ENCODE data around the gene ATG2A. TPM values are rescaled to one million over a fixed set of nuclear protein-coding genes. Genes with fewer than 3 reads are reported as not detected.

Gene ATG2A
- total and polyA plus RNA-seq, 5 donors = 13.3 to 17.9 (median 13.6) TPM

- Histone ChIP-seq H3K27me3 (ENCODE audit: control insufficient read depth, insufficient read depth) (no peaks in the 10 kb centered on the region), H3K9me3 (ENCODE audit: control insufficient read depth, low read length) (no peaks in the 10 kb centered on the region), H3K27ac (ENCODE audit: low read length) (no peak overlapping the region), H3K4me3 (ENCODE audit: low read length) (no peak overlapping the region), H3K4me1 (ENCODE audit: control insufficient read depth, insufficient read depth, low read length) (no peaks in the 10 kb centered on the region)
- intact Hi-C loops (cut with DNase I) = no loop called here
- 93% methylated on average over 18 of the region's 18 CpGs for WGBS
- DNase-seq (peak in 2 of 3 donors; percentile 40 to 57), ATAC-seq (no peak)
Observed at GRCh38 chr11:64913171-64913727, 3.8 kb downstream of the ATG2A start.

- no peak overlapping the region for H3K4me3 ChIP-seq (ENCODE audit: low read length)
- DNase-seq (no peak), ATAC-seq (no peak)
- no peaks in the 10 kb centered on the region for H3K27me3 ChIP-seq (ENCODE audit: control insufficient read depth, insufficient read depth)
- no peaks in the 10 kb centered on the region for H3K9me3 ChIP-seq (ENCODE audit: control insufficient read depth, low read length)
- intact Hi-C loops (cut with DNase I) = no loop called here
- H3K27ac ChIP-seq (ENCODE audit: low read length) = no peak overlapping the region
- WGBS = 88% methylated on average over 9 of the region's 9 CpGs
- no peaks in the 10 kb centered on the region for H3K4me1 ChIP-seq (ENCODE audit: control insufficient read depth, insufficient read depth, low read length)
Observed at GRCh38 chr11:64911689-64912088, 5.3 kb downstream of the ATG2A start.

- intact Hi-C loops (cut with DNase I) = no loop called here
- H3K4me3 ChIP-seq (ENCODE audit: low read length) = no peak overlapping the region
- WGBS = 82% methylated on average over 7 of the region's 7 CpGs
Observed at GRCh38 chr11:64911142-64911541, 5.9 kb downstream of the ATG2A start.

DNA sequence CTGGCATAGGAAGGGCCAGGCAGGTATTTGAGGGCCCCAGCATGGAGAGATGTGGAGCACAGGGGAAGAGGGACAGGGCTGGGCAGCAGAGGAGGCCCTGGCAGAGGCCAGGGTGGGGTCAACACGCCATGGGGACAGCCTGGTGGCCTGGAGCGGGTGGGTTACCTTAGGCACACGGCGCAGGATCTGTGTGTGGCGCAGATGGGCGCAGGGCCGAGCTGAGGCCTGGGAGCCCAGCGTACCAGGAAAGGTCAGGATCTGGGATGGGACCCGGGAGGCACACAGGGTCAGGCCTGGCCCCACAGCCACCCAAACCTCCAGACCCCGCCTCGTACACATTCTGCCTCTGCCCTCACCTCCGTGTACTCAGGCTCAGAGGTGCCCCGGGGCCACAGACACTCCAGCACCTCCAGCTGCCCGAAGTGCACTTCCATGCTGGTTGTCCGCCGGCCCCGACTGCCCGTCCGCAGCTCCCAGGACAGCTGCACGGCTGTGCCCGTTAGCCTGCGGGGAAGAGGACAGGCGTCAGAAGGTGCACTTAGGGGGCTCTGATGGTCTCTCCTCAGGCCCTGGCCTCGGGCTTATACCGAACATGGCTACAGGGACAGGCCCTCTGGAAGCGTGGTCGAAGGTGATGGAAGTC, 6.4 kb downstream of the ATG2A start:
- no peak for ATAC-seq
- H3K4me1 ChIP-seq (ENCODE audit: control insufficient read depth, insufficient read depth, low read length) = no peaks in the 10 kb centered on the region
- intact Hi-C loops (cut with DNase I) = no loop called here
- no peaks in the 10 kb centered on the region for H3K27me3 ChIP-seq (ENCODE audit: control insufficient read depth, insufficient read depth)
- no peak for DNase-seq
- H3K27ac ChIP-seq (ENCODE audit: low read length) = no peak overlapping the region
- 94% methylated on average over 27 of the region's 27 CpGs for WGBS
- no peak overlapping the region for H3K4me3 ChIP-seq (ENCODE audit: low read length)
- H3K9me3 ChIP-seq (ENCODE audit: control insufficient read depth, low read length) = no peaks in the 10 kb centered on the region

More at GRCh38 chr11:64911142-64911541, 5.9 kb downstream of the ATG2A start:
- H3K9me3 ChIP-seq (ENCODE audit: control insufficient read depth, low read length) = no peaks in the 10 kb centered on the region
- H3K27ac ChIP-seq (ENCODE audit: low read length) = no peak overlapping the region
- H3K4me1 ChIP-seq (ENCODE audit: control insufficient read depth, insufficient read depth, low read length) = no peaks in the 10 kb centered on the region
- H3K27me3 ChIP-seq (ENCODE audit: control insufficient read depth, insufficient read depth) = no peaks in the 10 kb centered on the region
- DNase-seq (no peak), ATAC-seq (no peak)

- Histone ChIP-seq H3K4me3 (ENCODE audit: low read length) (no peak overlapping the region), H3K27me3 (ENCODE audit: control insufficient read depth, insufficient read depth) (no peaks in the 10 kb centered on the region), H3K4me1 (ENCODE audit: control insufficient read depth, insufficient read depth, low read length) (no peaks in the 10 kb centered on the region), H3K9me3 (ENCODE audit: control insufficient read depth, low read length) (no peaks in the 10 kb centered on the region), H3K27ac (ENCODE audit: low read length) (no peak overlapping the region)
- no peak for ATAC-seq
- intact Hi-C loops (cut with DNase I) = no loop called here
- WGBS = 91% methylated on average over 39 of the region's 39 CpGs
- peak in 1 of 3 donors; percentile 65 for DNase-seq
Observed at GRCh38 chr11:64909653-64910343, 7.2 kb downstream of the ATG2A start.

DNA sequence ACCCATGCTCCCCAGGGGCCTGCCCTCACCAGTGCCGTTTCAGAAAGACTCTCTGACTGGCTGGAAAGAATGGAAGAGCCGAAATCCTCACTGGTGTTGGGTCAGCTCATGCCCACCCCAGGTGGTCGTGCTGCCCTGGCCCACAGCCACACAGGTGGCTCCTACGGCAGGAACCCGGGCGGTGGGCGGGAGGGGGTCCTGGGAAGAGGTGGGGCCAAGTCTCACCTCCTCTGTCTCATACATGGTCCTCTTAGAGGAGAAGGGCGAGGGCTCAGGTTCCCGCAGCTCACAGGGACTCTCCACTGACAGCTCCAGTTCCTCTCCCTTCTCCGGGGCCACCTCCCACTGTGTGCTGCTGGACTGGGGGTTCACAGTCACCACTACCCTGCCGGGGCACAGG, 8.2 kb downstream of the ATG2A start:
- no peak overlapping the region for H3K27ac ChIP-seq (ENCODE audit: low read length)
- DNase-seq (no peak), ATAC-seq (no peak)
- 88% methylated on average over 11 of the region's 11 CpGs for WGBS
- H3K4me3 ChIP-seq (ENCODE audit: low read length) = no peak overlapping the region
- H3K9me3 ChIP-seq (ENCODE audit: control insufficient read depth, low read length) = no peaks in the 10 kb centered on the region
- no peaks in the 10 kb centered on the region for H3K4me1 ChIP-seq (ENCODE audit: control insufficient read depth, insufficient read depth, low read length)
- H3K27me3 ChIP-seq (ENCODE audit: control insufficient read depth, insufficient read depth) = no peaks in the 10 kb centered on the region
- intact Hi-C loops (cut with DNase I) = no loop called here

GRCh38 chr11:64906314-64906635, 10.7 kb downstream of the ATG2A start:
- intact Hi-C loops (cut with DNase I) = no loop called here
- Histone ChIP-seq H3K27ac (ENCODE audit: low read length) (no peak overlapping the region), H3K27me3 (ENCODE audit: control insufficient read depth, insufficient read depth) (no peaks in the 10 kb centered on the region), H3K4me3 (ENCODE audit: low read length) (no peak overlapping the region), H3K4me1 (ENCODE audit: control insufficient read depth, insufficient read depth, low read length) (no peaks in the 10 kb centered on the region), H3K9me3 (ENCODE audit: control insufficient read depth, low read length) (no peaks in the 10 kb centered on the region)
- ATAC-seq = no peak
- peak in 1 of 3 donors; percentile 53 for DNase-seq
- 96% methylated on average over 13 of the region's 13 CpGs for WGBS

GRCh38 chr11:64905516-64906313, 11.3 kb downstream of the ATG2A start:
- WGBS = 94% methylated on average over 25 of the region's 25 CpGs
- peak in 1 of 3 donors; percentile 52 for DNase-seq
- no peaks in the 10 kb centered on the region for H3K9me3 ChIP-seq (ENCODE audit: control insufficient read depth, low read length)
- peak in 1 of 2 donors; percentile 4 for ATAC-seq
- no peaks in the 10 kb centered on the region for H3K4me1 ChIP-seq (ENCODE audit: control insufficient read depth, insufficient read depth, low read length)
- no peaks in the 10 kb centered on the region for H3K27me3 ChIP-seq (ENCODE audit: control insufficient read depth, insufficient read depth)
- intact Hi-C loops (cut with DNase I) = no loop called here
- no peak overlapping the region for H3K4me3 ChIP-seq (ENCODE audit: low read length)
- H3K27ac ChIP-seq (ENCODE audit: low read length) = no peak overlapping the region

DNA sequence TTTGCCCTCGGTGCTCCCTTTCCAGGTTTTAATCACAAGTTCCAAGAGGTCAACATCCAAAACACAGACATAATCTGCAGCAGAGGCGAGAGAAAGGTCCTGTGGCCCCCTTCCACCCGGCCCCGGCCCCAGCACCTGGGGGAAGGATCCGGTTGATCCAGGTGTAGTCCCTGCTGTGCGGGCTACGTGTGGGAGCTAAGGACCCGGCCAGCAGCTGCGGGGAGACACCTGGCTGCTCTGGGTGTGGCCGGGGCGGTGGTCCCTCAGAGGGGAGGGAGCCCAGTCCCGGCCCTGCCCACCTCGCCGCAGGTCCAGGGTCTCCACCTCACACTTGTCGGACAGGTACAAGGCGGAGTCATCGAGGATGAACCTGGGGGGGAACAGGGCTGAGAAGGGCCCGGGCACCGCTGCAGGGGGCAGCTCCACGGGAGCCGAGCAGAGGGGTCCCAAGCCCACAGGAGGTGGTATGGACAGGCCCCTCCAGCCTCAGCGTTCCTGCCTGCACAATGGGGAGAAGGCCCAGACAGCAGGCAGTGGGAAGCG, 13.6 kb downstream of the ATG2A start:
- Histone ChIP-seq H3K27ac (ENCODE audit: low read length) (no peak overlapping the region), H3K9me3 (ENCODE audit: control insufficient read depth, low read length) (no peaks in the 10 kb centered on the region), H3K27me3 (ENCODE audit: control insufficient read depth, insufficient read depth) (no peaks in the 10 kb centered on the region), H3K4me3 (ENCODE audit: low read length) (no peak overlapping the region), H3K4me1 (ENCODE audit: control insufficient read depth, insufficient read depth, low read length) (no peaks in the 10 kb centered on the region)
- WGBS = 95% methylated on average over 23 of the region's 23 CpGs
- no peak for ATAC-seq
- intact Hi-C loops (cut with DNase I) = no loop called here
- DNase-seq = peak in 1 of 3 donors; percentile 53

- DNase-seq = peak in 1 of 3 donors; percentile 53
- 91% methylated on average over 30 of the region's 30 CpGs for WGBS
Observed at GRCh38 chr11:64902102-64902900, 14.7 kb downstream of the ATG2A start.

More at GRCh38 chr11:64902102-64902900, 14.7 kb downstream of the ATG2A start:
- Histone ChIP-seq H3K27me3 (ENCODE audit: control insufficient read depth, insufficient read depth) (no peaks in the 10 kb centered on the region), H3K4me1 (ENCODE audit: control insufficient read depth, insufficient read depth, low read length) (no peaks in the 10 kb centered on the region), H3K4me3 (ENCODE audit: low read length) (no peak overlapping the region), H3K27ac (ENCODE audit: low read length) (no peak overlapping the region), H3K9me3 (ENCODE audit: control insufficient read depth, low read length) (no peaks in the 10 kb centered on the region)
- ATAC-seq = no peak
- intact Hi-C loops (cut with DNase I) = no loop called here
